ENCODE results near the gene B4GALNT1. TPM values are rescaled to one million over a fixed set of nuclear protein-coding genes. Genes with fewer than 3 reads are reported as not detected.
A peak's percentile ranks its signal among the peaks of the same experiment; 100 is the strongest.

Gene B4GALNT1
- total RNA-seq, 2 donors from 2014 or later: 0.78 TPM; not detected in 1

- DNase-seq: no peak
Observed at GRCh38 chr12:57603324-57603723, 29.7 kb downstream of the B4GALNT1 start.

GRCh38 chr12:57602544-57602943 is 30.5 kb downstream of the B4GALNT1 start:
- intact Hi-C loops (cut with DNase I): no loop called here
- peaks cover 0 to 7% of the 10 kb centered on the region in 2 donors for H3K36me3 ChIP-seq (replicated peaks in 1 of 2; ENCODE audit: insufficient read depth in 1 of 2, low read depth in 2 of 2)
- no peak for ATAC-seq

More at GRCh38 chr12:57603324-57603723, 29.7 kb downstream of the B4GALNT1 start:
- Histone ChIP-seq H3K4me3 (no peak overlapping the region), H3K27ac (peak overlapping the region in 2 of 4 donors; percentile 10 to 69), H3K9me3 (no peaks in the 10 kb centered on the region), H3K4me1 (peaks cover 19% of the 10 kb centered on the region), H3K36me3 (replicated peaks in 1 of 2; ENCODE audit: insufficient read depth in 1 of 2, low read depth in 2 of 2) (peaks cover 0 to 7% of the 10 kb centered on the region in 2 donors), H3K27me3 (no peaks in the 10 kb centered on the region)
- ATAC-seq: no peak
- intact Hi-C loops (cut with DNase I): no loop called here
- WGBS, 2 donors: 65 to 77% methylated on average over 2 of the region's 2 CpGs
- TF ChIP-seq POLR2A (IDR thresholded peaks at IDR 0.05): no peak
- no peak for TF ChIP-seq CTCF (IDR thresholded peaks at IDR 0.05)

GRCh38 chr12:57600395-57600794 is 32.6 kb downstream of the B4GALNT1 start:
- WGBS, 2 donors: 70 to 77% methylated on average over 2 of the region's 2 CpGs
- ATAC-seq (no peak), DNase-seq (no peak)
- Histone ChIP-seq H3K4me1 (peaks cover 15% of the 10 kb centered on the region), H3K27me3 (no peaks in the 10 kb centered on the region), H3K27ac (no peak overlapping the region), H3K9me3 (no peaks in the 10 kb centered on the region), H3K4me3 (no peak overlapping the region), H3K36me3 (replicated peaks in 1 of 2; ENCODE audit: insufficient read depth in 1 of 2, low read depth in 2 of 2) (peaks cover 0 to 13% of the 10 kb centered on the region in 2 donors)
- no peak for TF ChIP-seq POLR2A (IDR thresholded peaks at IDR 0.05)
- no peak for TF ChIP-seq CTCF (IDR thresholded peaks at IDR 0.05)
- intact Hi-C loops (cut with DNase I): no loop called here

More at GRCh38 chr12:57602544-57602943, 30.5 kb downstream of the B4GALNT1 start:
- TF ChIP-seq POLR2A (IDR thresholded peaks at IDR 0.05): no peak
- TF ChIP-seq CTCF (IDR thresholded peaks at IDR 0.05): no peak
- no peak for DNase-seq
- Histone ChIP-seq H3K27ac (no peak overlapping the region), H3K4me3 (no peak overlapping the region), H3K27me3 (no peaks in the 10 kb centered on the region), H3K4me1 (peaks cover 19% of the 10 kb centered on the region), H3K9me3 (no peaks in the 10 kb centered on the region)

GRCh38 chr12:57593187-57593586 is 39.8 kb downstream of the B4GALNT1 start:
- TF ChIP-seq CTCF (IDR thresholded peaks at IDR 0.05): no peak
- TF ChIP-seq POLR2A (IDR thresholded peaks at IDR 0.05): no peak
- 82 to 85% methylated on average over 4 of the region's 4 CpGs for WGBS, 2 donors
- no peaks in the 10 kb centered on the region for H3K27me3 ChIP-seq
- intact Hi-C loops (cut with DNase I): no loop called here
- peaks cover 0 to 6% of the 10 kb centered on the region in 2 donors for H3K36me3 ChIP-seq (replicated peaks in 1 of 2; ENCODE audit: insufficient read depth in 1 of 2, low read depth in 2 of 2)
- no peaks in the 10 kb centered on the region for H3K9me3 ChIP-seq
- H3K27ac ChIP-seq: no peak overlapping the region
- peaks cover 28% of the 10 kb centered on the region for H3K4me1 ChIP-seq
- DNase-seq (no peak), ATAC-seq (no peak)
- no peak overlapping the region for H3K4me3 ChIP-seq

GRCh38 chr12:57592551-57593165 is 40.3 kb downstream of the B4GALNT1 start:
- WGBS, 2 donors: 59 to 61% methylated on average over 2 of the region's 2 CpGs
- Histone ChIP-seq H3K36me3 (replicated peaks in 1 of 2; ENCODE audit: insufficient read depth in 1 of 2, low read depth in 2 of 2) (peaks cover 0 to 6% of the 10 kb centered on the region in 2 donors), H3K9me3 (no peaks in the 10 kb centered on the region), H3K27ac (no peak overlapping the region), H3K4me3 (no peak overlapping the region), H3K27me3 (no peaks in the 10 kb centered on the region), H3K4me1 (peaks cover 28% of the 10 kb centered on the region)
- TF ChIP-seq CTCF (IDR thresholded peaks at IDR 0.05) (no peak), POLR2A (IDR thresholded peaks at IDR 0.05) (no peak)
- intact Hi-C loops (cut with DNase I): no loop called here
- ATAC-seq (no peak), DNase-seq (no peak)

Data from body of pancreas (tissue), 4 donors.